Activated CD4-positive, alpha-beta T cell treated with anti-CD3 and anti-CD28 coated beads for 1 hour (primary cell): ENCODE measurements around the gene RRP36.
A peak's percentile ranks its signal among the peaks of the same experiment; 100 is the strongest.
"Not testable (repeated sequence)": the region's sequence is repeated elsewhere in the genome, so short reads cannot be mapped to it uniquely, and the experiment has no call there.

ENCODE experiments used
- DNase-seq: peaks from one replicate; pipeline ENCODE4 v3.0.0-alpha.2; 2020

RRP36 gene

DNA sequence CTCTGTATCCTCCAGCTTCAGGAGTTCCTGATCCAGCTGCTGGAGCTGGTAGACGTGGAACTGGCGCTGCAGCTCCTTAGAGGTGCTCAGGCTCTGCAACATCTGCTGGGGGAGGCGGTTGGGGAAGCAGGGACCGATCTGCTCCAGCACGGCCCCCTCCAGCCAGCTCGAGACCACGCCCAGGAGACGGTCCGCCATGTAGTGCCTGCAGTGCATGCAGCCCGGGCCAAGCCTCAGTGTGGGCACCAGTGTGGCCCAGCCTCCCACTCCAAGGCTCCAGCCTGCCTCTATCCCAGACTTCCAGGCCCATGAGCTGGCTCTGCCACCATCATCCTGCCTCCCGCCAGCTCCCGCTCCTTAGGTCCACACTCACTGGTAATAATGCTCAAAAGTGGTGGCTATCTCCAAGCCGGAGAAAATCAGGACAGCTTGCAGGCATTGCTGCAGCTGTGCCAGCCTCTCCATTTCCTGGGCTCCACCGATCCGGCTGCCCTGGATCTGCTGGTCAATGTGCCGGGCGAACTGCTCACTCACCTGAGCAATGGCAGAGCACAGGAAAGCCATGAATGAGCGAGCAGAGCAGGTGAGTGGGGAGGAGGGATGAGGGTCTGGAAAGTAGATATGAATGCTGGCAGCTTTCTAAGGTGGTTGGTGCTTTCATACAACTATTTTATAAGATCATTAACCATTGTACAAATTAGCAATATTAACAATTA is 19.3 kb downstream of the RRP36 start:
- no peak for DNase-seq

GRCh38 chr6:43041475-43041874 is 20.1 kb downstream of the RRP36 start:
- DNase-seq: not testable (repeated sequence)

DNA sequence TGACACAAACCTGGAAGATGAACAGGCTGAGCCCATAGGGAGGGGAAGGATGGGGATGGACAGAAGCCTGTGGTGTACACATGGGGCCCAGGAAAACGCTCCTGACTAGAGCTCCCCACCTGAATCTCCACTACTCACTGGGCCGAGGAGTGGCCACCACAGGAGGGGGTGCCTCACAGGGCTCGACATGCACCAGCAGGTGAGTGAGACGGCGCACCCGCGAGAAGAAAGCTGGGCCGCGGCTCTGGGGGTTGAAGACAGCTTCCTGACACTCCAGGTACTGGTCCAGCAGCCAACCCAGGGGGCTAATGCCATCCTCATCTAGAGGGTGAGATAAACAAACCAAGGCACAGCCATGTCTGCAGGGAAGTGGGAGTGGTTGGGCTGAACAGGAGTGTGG is 21.9 kb downstream of the RRP36 start:
- no peak for DNase-seq

DNA sequence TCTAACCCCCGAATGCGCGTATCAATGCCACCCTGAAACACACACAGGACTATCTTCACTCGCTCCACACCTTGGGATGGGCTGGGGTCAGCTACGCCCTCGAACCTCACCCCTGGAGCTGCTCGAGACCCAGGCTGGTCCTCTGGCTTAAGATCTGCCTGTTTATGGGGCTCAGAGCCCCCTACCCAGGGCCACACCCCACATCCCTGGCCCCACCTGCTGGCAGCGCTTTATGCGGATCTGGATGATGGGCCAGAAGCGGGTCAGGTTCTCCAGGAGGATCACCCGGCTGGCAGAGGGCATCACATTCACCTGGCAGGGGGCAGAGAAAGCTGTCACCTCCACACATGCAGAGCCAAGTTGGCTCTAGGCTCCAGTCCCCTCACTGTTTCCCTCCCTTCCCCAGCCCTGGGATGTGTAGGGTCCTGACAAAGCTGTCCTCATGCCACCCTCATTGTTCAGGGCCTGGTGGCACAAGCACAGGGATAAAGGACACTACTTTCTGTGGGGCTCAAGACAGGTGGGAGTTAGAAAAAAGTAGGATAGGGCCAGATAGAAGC is 24.0 kb downstream of the RRP36 start:
- DNase-seq: no peak

DNA sequence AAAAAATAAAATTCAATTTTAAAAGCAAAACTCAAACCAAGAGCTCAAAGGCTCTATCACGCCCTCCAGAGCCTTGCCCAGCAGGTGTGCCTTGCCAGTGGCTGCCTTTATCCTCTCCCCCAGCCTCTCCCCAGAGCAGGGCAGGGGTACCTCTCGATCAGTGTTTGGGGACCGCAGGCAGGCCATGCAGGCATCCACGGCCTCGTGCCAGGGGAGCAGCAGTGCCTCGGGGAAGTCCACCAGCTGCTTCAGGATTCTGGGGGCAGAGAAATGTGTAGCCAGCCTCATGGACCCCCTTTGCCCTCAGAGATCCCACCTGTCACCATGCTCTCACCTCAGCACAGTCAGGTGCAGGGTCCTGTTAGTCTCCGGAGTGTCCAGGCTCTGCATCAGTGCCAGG is 26.6 kb downstream of the RRP36 start:
- DNase-seq: no peak

DNA sequence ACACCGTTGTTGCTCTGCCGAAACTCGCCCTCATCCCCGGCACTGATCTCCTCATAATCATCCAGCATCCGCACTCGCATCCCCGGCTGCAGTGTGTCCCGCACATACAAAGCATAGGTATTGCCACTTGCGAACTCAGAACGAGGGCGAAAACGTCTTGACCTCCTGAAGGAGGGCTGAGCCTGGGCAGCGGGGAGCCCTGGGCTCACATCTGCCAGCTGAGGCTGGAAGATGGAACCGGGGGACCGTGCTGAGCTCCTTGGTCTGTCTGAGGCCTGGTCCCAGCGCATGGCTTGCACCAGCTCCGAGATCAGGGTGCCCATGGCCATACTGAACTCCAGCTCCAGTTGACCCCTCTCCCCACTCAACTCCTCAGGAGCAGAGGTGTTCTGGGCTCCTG is 29.6 kb downstream of the RRP36 start:
- DNase-seq: no peak

DNA sequence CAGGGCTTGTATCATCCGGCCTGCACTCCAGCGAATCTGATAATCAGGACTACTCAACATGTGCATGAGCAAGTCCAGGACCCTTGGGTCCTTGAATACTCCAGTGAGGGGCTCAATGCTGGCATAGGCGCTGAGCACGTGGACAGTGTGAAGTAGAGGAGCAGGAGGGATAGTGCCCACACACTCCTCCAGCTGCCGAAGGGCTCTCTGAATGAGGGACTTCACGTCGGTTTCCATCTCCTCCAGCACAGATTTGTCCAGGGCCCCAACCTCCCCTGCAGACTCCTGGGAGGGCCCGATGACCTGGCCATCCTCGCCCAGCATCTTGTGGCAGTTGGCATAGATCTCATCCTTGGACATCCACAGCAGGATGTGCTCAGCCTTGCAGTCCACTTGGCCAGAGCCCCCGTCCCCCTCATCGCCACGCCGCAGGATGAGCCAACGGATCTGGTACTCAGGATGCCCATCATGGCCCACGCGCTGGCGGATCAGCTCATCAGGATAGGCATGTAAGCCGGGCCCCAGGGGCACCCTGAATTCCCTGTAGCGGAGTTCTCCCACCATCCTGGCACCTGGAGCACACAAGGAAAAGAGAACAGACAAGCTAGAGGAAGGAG is 30.9 kb downstream of the RRP36 start:
- DNase-seq: no peak

GRCh38 chr6:43052842-43053544 is 31.6 kb downstream of the RRP36 start:
- DNase-seq: no peak

DNA sequence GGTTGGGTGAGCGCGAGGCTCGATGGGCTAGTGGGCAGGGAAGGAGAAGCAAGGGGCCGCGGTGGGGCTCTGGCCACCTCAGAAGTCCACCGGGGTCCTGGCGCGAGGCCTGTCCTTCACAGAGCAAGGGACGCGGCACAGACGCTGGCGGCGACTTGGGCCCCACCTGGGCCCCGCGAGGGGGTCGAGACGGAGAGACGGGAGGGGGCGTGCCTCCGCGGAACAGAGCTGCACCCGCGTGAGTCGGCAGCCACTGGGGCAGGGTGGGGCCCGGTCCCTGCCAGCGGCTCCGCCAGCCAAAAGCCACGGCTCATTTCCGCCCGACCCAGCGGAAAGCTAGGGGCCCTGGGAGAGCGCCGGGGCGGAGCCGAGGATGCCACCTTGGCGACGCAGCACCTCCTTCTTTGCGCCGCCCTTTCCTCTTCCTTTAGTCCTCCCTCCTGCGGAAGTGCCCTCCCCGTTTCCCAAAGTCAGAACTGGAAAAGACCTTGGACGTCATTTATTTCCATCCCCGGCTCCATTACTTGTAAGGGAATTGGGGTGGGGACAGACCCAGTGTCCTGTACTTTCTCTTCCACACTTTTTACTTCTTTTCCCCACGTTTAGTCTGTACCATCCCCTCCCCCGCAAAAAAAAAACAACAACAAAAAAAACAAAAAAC is 32.3 kb downstream of the RRP36 start, which contains the start of gene CUL7:
TSS of gene CUL7 (minus strand) at position 307 of the 661 bp plus-strand sequence. CDS start 1,063 bp downstream, outside the sequence.
- DNase-seq: peak; percentile 82

- DNase-seq: no peak
Measured at GRCh38 chr6:43054206-43054943, 33.0 kb downstream of the RRP36 start.

GRCh38 chr6:43055966-43056365 is 34.5 kb downstream of the RRP36 start:
- no peak for DNase-seq

GRCh38 chr6:43058531-43058930 is 37.1 kb downstream of the RRP36 start:
- no peak for DNase-seq

DNA sequence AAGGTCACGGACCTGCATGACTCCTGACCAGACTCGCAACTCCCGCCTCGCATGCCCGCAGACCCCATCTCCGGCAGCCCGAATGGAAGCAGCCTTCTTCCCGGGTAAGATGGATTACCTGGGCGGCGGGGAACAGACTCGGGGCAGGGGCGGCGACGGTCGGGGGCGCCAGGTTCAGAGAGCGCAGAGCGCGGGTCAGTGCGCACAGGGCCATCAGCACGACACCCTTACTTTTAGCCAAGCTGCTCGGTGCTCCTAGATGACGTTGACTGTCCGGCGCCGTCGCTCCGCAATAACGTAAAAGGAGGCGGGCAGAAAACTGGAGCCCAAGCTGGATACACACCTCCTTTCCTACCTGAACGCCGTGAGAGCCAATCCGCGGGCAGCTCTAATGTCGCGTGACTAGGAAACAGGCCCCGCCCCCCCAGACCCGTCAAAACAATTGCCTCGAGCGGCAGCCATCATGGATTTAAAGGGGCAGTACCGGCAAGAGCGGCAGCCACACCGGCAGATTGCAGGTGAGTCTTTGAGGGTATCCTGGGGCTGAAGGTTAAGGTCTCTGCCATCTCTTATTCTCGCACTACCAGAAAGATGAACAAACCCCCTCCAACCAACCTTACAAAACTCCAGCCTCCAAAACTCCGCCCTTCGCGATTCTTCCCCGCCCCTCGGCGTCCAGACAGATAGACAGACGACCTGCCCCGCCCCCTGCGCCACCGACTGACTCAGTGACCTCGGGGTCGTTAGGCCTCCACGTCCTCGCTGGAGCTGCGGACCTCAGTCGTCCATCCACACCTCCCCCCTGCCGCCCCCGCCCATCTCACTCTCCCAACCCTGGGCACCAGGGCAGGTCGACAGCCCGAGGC is 38.0 kb downstream of the RRP36 start, which contains the start of the genes KLC4 and MRPL2:
TSS of gene KLC4 (plus strand) at position 464 of the 866 bp plus-strand sequence. CDS start 1,705 bp downstream, outside the sequence.
TSS of gene MRPL2 (minus strand) at position 267 of the 866 bp plus-strand sequence. CDS start at position 214, 53 bp downstream.
- DNase-seq: peak; percentile 97

DNA sequence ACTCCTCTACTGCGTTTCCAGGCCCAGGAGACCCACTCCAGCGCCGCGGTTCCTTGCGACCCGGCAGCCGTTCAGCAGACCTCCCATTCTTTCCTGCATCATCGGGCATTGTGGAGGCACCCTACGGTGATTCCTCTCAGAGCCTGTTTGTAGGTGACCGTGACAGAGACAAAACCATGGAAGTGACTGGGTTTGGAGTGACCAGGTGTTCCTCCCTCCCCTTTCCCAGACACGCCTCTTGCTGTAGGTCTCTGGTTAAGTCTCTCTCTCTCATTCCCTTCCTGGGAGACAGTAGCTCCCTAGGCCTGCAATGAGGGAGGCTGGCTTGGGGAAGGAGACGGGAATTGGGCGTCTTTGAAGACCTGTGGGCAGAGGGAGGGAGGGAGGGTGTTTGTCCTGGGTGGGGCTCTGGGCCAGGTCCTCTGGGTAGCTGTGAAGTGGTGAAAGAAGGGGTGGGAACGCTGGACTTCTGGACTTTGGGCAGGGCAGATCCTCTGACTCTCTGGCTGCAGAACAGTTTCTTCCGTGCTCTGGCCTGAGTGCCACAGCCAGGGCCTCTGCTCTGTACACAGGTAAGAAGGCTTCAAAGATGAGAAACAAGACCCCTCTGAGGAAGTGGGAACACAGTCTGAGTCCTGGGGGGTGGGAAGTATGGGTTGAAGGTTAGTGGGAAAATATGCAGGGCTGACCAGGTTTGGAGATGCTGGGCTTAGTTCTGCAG is 38.8 kb downstream of the RRP36 start:
- no peak for DNase-seq

- no peak for DNase-seq
Measured at GRCh38 chr6:43060755-43061633, 39.6 kb downstream of the RRP36 start.

DNA sequence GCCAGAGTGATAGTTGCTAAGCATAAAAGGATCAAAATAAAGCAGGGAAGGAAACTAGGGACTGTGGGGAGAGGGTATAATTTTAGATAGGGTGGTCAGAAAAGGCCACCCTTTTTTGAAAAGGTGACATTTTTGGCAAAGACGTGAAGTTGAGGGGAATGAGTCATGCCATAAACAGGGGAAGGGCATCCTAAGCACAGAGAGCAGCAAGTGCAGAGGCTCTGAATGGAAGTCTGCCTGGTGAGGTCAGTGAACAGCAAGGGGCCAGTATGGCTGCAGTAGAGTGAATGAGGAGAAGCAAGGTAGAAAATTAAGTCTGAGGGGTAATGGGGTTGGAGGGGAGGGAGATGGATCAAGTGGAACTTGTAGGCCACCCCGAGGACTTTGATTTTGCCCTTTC is 40.4 kb downstream of the RRP36 start:
- no peak for DNase-seq

GRCh38 chr6:43062818-43063217 is 41.4 kb downstream of the RRP36 start:
- DNase-seq: no peak

- DNase-seq: no peak
Measured at GRCh38 chr6:43070028-43070632, 48.7 kb downstream of the RRP36 start.
